Measurements from ENCODE around the gene PRR16.

The PRR16 gene

DNA sequence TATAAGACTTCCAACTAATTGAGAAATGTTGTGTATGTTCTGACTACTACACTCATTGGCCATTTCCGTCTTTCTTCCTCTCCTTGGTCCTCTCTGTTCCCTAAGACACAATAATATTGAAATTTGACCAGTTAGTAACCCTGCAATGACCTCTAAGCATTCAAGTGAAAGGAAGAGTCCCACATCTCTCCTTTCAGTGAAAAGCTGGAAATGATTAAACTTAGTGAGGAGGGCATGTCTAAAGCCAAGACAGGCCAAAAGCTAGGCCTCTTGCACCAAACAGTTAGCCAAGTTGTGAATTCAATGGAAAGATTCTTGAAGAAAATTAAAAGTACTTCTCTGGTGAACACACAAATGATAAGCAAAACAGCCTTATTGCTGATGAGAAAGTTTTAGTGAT, 122.5 kb downstream of the PRR16 start:
- TF ChIP-seq, protein P1, sequence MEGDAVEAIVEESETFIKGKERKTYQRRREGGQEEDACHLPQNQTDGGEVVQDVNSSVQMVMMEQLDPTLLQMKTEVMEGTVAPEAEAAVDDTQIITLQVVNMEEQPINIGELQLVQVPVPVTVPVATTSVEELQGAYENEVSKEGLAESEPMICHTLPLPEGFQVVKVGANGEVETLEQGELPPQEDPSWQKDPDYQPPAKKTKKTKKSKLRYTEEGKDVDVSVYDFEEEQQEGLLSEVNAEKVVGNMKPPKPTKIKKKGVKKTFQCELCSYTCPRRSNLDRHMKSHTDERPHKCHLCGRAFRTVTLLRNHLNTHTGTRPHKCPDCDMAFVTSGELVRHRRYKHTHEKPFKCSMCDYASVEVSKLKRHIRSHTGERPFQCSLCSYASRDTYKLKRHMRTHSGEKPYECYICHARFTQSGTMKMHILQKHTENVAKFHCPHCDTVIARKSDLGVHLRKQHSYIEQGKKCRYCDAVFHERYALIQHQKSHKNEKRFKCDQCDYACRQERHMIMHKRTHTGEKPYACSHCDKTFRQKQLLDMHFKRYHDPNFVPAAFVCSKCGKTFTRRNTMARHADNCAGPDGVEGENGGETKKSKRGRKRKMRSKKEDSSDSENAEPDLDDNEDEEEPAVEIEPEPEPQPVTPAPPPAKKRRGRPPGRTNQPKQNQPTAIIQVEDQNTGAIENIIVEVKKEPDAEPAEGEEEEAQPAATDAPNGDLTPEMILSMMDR (conservative IDR thresholded peaks at IDR 0.05; ENCODE audit: low read depth, low read length), result no peak
- no peak for DNase-seq (ENCODE audit: low read depth)

DNA sequence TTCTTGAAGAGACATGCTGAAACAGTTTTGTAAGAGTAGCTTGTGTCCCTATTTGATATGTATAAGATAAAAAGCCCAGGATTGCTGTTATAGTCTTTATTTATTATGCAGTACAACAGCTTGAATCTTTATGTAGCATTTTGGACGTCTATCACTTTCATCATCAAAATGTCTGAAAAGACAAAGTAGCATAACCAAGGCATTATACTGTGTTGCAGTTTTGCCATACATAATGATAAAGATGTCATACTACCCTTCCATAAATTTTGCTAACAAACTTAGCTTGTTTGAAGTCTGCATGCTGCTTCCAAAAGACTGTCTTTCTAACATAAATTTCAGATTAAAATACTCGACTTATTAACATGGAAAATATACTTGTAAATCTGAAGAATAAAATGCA, 127.8 kb downstream of the PRR16 start:
- no peak for DNase-seq (ENCODE audit: low read depth)
- TF ChIP-seq, protein P1 (conservative IDR thresholded peaks at IDR 0.05; ENCODE audit: low read depth, low read length), result no peak
- H3K4me3 ChIP-seq (ENCODE audit: low read length), result no peak overlapping the region

More for the DNA sequence above, 122.5 kb downstream of the PRR16 start:
- H3K4me3 ChIP-seq (ENCODE audit: low read length), result no peak overlapping the region

DNA sequence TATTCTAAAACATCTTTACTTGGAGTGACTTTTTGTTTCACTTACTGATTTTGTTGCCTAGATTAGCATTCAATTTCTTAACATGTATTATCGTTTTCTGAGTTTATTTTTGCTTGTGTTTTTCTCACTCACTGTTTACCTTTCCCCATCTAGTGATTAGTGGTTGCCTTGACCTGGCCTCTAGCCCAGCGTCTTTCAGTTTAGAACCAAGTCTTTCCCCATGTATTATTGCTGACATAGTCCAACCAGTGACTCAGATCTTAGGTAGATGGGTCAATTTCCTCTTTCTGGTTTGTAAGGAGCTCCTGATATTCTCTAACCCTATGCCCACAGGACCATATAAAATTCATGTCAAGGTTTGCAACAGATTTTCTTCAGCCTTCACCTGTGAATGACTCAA, 135.5 kb downstream of the PRR16 start:
- TF ChIP-seq, protein P1 (conservative IDR thresholded peaks at IDR 0.05; ENCODE audit: low read depth, low read length), result no peak
- H3K4me3 ChIP-seq (ENCODE audit: low read length), result no peak overlapping the region
- DNase-seq (ENCODE audit: low read depth), result peak; percentile 26

DNA sequence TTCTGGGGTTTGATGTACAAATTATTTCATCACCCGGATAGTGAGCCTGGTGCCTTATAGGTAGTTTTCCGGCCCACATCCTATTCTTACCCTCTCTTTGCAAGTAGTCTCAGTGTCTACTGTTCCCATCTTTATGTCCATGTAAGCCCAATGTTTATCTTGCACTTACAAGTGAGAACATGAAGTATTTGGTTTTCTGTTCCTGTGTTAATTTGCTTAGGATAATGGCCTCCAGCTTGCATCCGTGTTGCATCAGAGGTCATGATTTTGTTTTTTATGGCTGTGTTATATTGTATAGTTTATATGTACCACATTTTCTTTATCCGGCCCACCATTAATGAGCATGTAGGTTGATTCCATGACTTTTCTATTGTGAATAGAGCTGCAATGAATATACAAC, 136.5 kb downstream of the PRR16 start:
- DNase-seq (ENCODE audit: low read depth), result no peak
- TF ChIP-seq, protein P1 (conservative IDR thresholded peaks at IDR 0.05; ENCODE audit: low read depth, low read length), result no peak
- H3K4me3 ChIP-seq (ENCODE audit: low read length), result no peak overlapping the region

GRCh38 chr5:120602033-120602432, 137.9 kb downstream of the PRR16 start:
- no peak overlapping the region for H3K4me3 ChIP-seq (ENCODE audit: low read length)

GRCh38 chr5:120604884-120605283, 140.8 kb downstream of the PRR16 start:
- no peak overlapping the region for H3K4me3 ChIP-seq (ENCODE audit: low read length)
- TF ChIP-seq, protein P1 (conservative IDR thresholded peaks at IDR 0.05; ENCODE audit: low read depth, low read length), result no peak
- peak; percentile 71 for DNase-seq (ENCODE audit: low read depth)

More at GRCh38 chr5:120602033-120602432, 137.9 kb downstream of the PRR16 start:
- DNase-seq (ENCODE audit: low read depth), result no peak
- TF ChIP-seq, protein P1 (conservative IDR thresholded peaks at IDR 0.05; ENCODE audit: low read depth, low read length), result no peak

GRCh38 chr5:120605325-120606079, 141.4 kb downstream of the PRR16 start:
- TF ChIP-seq, protein P1 (conservative IDR thresholded peaks at IDR 0.05; ENCODE audit: low read depth, low read length), result no peak
- no peak overlapping the region for H3K4me3 ChIP-seq (ENCODE audit: low read length)
- no peak for DNase-seq (ENCODE audit: low read depth)
